HCT116 (cell line): ENCODE measurements around the gene RECQL5.

Experiments
- CTCF ChIP-seq, 3 experiments: fragments of 200-600 bp in 1 of 3; sonication (generic) in 1 of 3; IDR thresholded peaks in 2 of 3; conservative IDR thresholded peaks in 1 of 3; 2 replicates each; pipeline ENCODE4 v1.5.1; 2012 to 2017; ENCODE audit warnings: low read depth in 2 of 3, low read length in 2 of 3, antibody characterized with exemption in 1 of 3, borderline replicate concordance in 1 of 3, control low read depth in 1 of 3, mild to moderate bottlenecking in 1 of 3, mixed read lengths in 1 of 3, mixed run types in 1 of 3, moderate library complexity in 1 of 3; ENCODE audit not compliant: insufficient read depth in 1 of 3
- EZH2 ChIP-seq: fragments of 200-600 bp; sonication (generic); IDR thresholded peaks from 2 replicates; pipeline ENCODE4 v1.6.1; 2017; ENCODE audit warnings: antibody characterized with exemption, mixed run types
- POLR2A ChIP-seq: IDR thresholded peaks from 2 replicates; pipeline ENCODE4 v1.7.0; 2011; ENCODE audit warnings: borderline replicate concordance; ENCODE audit not compliant: insufficient read depth, insufficient read length; ENCODE audit errors: extremely low read depth
- POLR2AphosphoS5 ChIP-seq: IDR thresholded peaks from 2 replicates; pipeline ENCODE4 v1.6.1; 2011; ENCODE audit warnings: mild to moderate bottlenecking, low read depth, low read length, moderate library complexity
- RAD21 ChIP-seq: IDR thresholded peaks from 2 replicates; pipeline ENCODE4 v1.6.1; 2012; ENCODE audit warnings: low read depth, mild to moderate bottlenecking
- SRF ChIP-seq: IDR thresholded peaks from 2 replicates; pipeline ENCODE4 v1.6.1; 2012; ENCODE audit warnings: low read depth
- YY1 ChIP-seq: IDR thresholded peaks from 2 replicates; pipeline ENCODE4 v1.6.1; 2011; ENCODE audit warnings: low read length, low read depth, moderate library complexity, mild to moderate bottlenecking; ENCODE audit not compliant: insufficient replicate concordance; ENCODE audit errors: extremely low read depth

GRCh38 chr17:75634754-75635609 lies 32.0 kb downstream of the RECQL5 start:
- TF ChIP-seq EZH2 = no peak
- no peak for TF ChIP-seq CTCF (IDR thresholded peaks at IDR 0.05 in 2 of 3, conservative IDR thresholded peaks at IDR 0.05 in 1 of 3; ENCODE audit: borderline replicate concordance in 1 of 3, insufficient read depth in 1 of 3, low read depth in 2 of 3, low read length in 2 of 3)
- no peak for TF ChIP-seq SRF
- TF ChIP-seq POLR2A = no peak
- no peak for TF ChIP-seq RAD21
- TF ChIP-seq POLR2AphosphoS5 = no peak
- TF ChIP-seq YY1 = no peak
